Spleen (tissue), 7 donors: ENCODE measurements around the gene SORCS2.

ENCODE experiments used
- POLR2A ChIP-seq, 3 donors: fragments of 450-650 bp; IDR thresholded peaks; one replicate each; pipeline ENCODE4 v1.5.1; 2017; ENCODE audit warnings: antibody characterized with exemption in 3 of 3, mild to moderate bottlenecking in 1 of 3
- POLR2AphosphoS5 ChIP-seq, 3 donors: sonication (generic); formaldehyde crosslinking; IDR thresholded peaks; one replicate each; pipeline ENCODE4 v1.5.1; 2017; ENCODE audit warnings: antibody characterized with exemption in 3 of 3
- TF ChIP-seq, protein P1 (sequence below), 11 experiments: fragments of 200-600 bp in 7 of 11; fragments of 450-650 bp in 4 of 11; sonication (generic) in 4 of 11; IDR thresholded peaks in 8 of 11; conservative IDR thresholded peaks in 3 of 11; 1 replicate in 7 of 11; 2 replicates in 4 of 11; pipeline versions ENCODE4 v1.4.0 to v1.8.0; 2016 to 2021; ENCODE audit warnings: antibody characterized with exemption in 11 of 11, inconsistent platforms in 4 of 11, mild to moderate bottlenecking in 1 of 11
- donor health status: DM: no; HTN: no; CAD: no; lungs with moderate emphysema.
- donor health status: DM: no; HTN: no; CAD: no.
- donor health status: DM: no; HTN: no; CAD: no.

DNA sequence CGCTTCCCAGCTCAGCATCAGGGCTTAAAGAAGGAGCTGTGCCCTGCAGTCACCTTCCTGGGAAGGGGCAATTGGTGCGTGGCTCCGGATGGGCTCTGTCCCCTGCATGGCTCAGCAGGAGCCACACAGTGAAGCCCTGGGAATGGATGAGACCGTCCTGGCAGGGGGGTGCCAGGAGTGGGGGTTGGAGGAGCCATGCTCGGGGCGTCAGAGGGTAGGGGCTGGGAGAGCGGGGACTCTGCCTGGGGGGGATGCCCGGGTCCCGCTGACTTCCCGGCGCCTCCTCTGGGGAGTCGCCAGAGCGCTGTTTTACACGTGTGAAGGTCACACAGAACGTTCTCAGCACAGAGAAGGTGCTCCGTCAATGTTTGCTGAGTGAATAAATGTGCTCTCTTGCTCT, 563.2 kb downstream of the SORCS2 start:
- TF ChIP-seq POLR2AphosphoS5 (IDR thresholded peaks at IDR 0.05) (no peak), POLR2A (IDR thresholded peaks at IDR 0.05) (no peak)
- TF ChIP-seq, protein P1, sequence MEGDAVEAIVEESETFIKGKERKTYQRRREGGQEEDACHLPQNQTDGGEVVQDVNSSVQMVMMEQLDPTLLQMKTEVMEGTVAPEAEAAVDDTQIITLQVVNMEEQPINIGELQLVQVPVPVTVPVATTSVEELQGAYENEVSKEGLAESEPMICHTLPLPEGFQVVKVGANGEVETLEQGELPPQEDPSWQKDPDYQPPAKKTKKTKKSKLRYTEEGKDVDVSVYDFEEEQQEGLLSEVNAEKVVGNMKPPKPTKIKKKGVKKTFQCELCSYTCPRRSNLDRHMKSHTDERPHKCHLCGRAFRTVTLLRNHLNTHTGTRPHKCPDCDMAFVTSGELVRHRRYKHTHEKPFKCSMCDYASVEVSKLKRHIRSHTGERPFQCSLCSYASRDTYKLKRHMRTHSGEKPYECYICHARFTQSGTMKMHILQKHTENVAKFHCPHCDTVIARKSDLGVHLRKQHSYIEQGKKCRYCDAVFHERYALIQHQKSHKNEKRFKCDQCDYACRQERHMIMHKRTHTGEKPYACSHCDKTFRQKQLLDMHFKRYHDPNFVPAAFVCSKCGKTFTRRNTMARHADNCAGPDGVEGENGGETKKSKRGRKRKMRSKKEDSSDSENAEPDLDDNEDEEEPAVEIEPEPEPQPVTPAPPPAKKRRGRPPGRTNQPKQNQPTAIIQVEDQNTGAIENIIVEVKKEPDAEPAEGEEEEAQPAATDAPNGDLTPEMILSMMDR (IDR thresholded peaks at IDR 0.05 in 8 of 11, conservative IDR thresholded peaks at IDR 0.05 in 3 of 11) = no peak
